HepG2 (cell line): ENCODE results near the gene B4GALT2. TPM values are rescaled to one million over a fixed set of nuclear protein-coding genes. Genes with fewer than 3 reads are reported as not detected.

ENCODE experiments used
- FOXA1 ChIP-seq, 2 experiments: fragments of 450-650 bp in 1 of 2; sonication (generic) in 1 of 2; formaldehyde crosslinking in 1 of 2; IDR thresholded peaks; 2 replicates each; pipeline versions ENCODE4 v1.4.0 to v1.6.1; 2016 to 2020; ENCODE audit warnings: missing genetic modification reagents in 1 of 2
- GABPA ChIP-seq, 2 experiments: IDR thresholded peaks; 2 replicates each; pipeline ENCODE4 v1.6.1; 2011 to 2016; ENCODE audit warnings: low read depth in 2 of 2, low read length in 1 of 2, missing biosample characterization in 1 of 2, missing genetic modification characterization in 1 of 2
- GLMP ChIP-seq: sonication (generic); formaldehyde crosslinking; IDR thresholded peaks from 2 replicates; pipeline ENCODE4 v1.9.0; 2021; ENCODE audit warnings: missing genetic modification reagents, mild to moderate bottlenecking, borderline replicate concordance
- HIVEP1 ChIP-seq: sonication (generic); formaldehyde crosslinking; IDR thresholded peaks from 2 replicates; pipeline ENCODE4 v1.4.0; 2020; ENCODE audit warnings: mild to moderate bottlenecking, missing genetic modification reagents
- KMT2A ChIP-seq: sonication (generic); formaldehyde crosslinking; IDR thresholded peaks from 2 replicates; pipeline ENCODE4 v1.4.0; 2020; ENCODE audit warnings: missing genetic modification reagents
- MED1 ChIP-seq: sonication (generic); formaldehyde crosslinking; IDR thresholded peaks from 2 replicates; pipeline ENCODE4 v1.4.0; 2020; ENCODE audit warnings: missing genetic modification reagents
- MXD1 ChIP-seq: sonication (generic); formaldehyde crosslinking; IDR thresholded peaks from 2 replicates; pipeline ENCODE4 v1.4.0; 2020; ENCODE audit warnings: mild to moderate bottlenecking, missing genetic modification reagents
- POGZ ChIP-seq: sonication (generic); formaldehyde crosslinking; IDR thresholded peaks from 2 replicates; pipeline ENCODE4 v1.4.0; 2020; ENCODE audit warnings: mild to moderate bottlenecking, missing genetic modification reagents
- RBAK ChIP-seq: sonication (generic); formaldehyde crosslinking; IDR thresholded peaks from 2 replicates; pipeline ENCODE4 v1.5.1; 2020; ENCODE audit warnings: mild to moderate bottlenecking, missing genetic modification reagents
- SCMH1 ChIP-seq: sonication (generic); formaldehyde crosslinking; IDR thresholded peaks from 2 replicates; pipeline ENCODE4 v1.9.0; 2021; ENCODE audit warnings: missing genetic modification reagents, mild to moderate bottlenecking, borderline replicate concordance
- SIN3B ChIP-seq: fragments of 150-350 bp; IDR thresholded peaks from 2 replicates; pipeline ENCODE4 v1.6.1; 2014; ENCODE audit warnings: low read length
- SOX6 ChIP-seq, 2 experiments: fragments of 450-650 bp in 1 of 2; sonication (generic) in 1 of 2; formaldehyde crosslinking in 1 of 2; IDR thresholded peaks; 2 replicates each; pipeline versions ENCODE4 v1.4.0 to v1.6.1; 2017 to 2020; ENCODE audit warnings: antibody characterized with exemption in 1 of 2, mild to moderate bottlenecking in 1 of 2, missing genetic modification reagents in 1 of 2
- SRF ChIP-seq: IDR thresholded peaks from 2 replicates; pipeline ENCODE4 v1.6.1; 2011; ENCODE audit warnings: mild to moderate bottlenecking, low read depth, low read length, moderate library complexity
- USF2 ChIP-seq, 2 experiments: sonication (generic) in 1 of 2; formaldehyde crosslinking in 1 of 2; IDR thresholded peaks; 2 replicates each; pipeline versions ENCODE4 v1.5.1 to v1.6.1; 2011 to 2020; ENCODE audit warnings: borderline replicate concordance in 1 of 2, low read depth in 1 of 2, low read length in 1 of 2, mild to moderate bottlenecking in 1 of 2, missing genetic modification reagents in 1 of 2, moderate library complexity in 1 of 2
- ZBTB38 ChIP-seq: sonication (generic); formaldehyde crosslinking; IDR thresholded peaks from 2 replicates; pipeline ENCODE4 v1.5.1; 2020; ENCODE audit warnings: mild to moderate bottlenecking, missing genetic modification reagents
- ZKSCAN5 ChIP-seq: sonication (generic); formaldehyde crosslinking; IDR thresholded peaks from 2 replicates; pipeline ENCODE4 v1.5.1; 2020; ENCODE audit warnings: mild to moderate bottlenecking, missing genetic modification reagents
- ZNF547 ChIP-seq: sonication (generic); formaldehyde crosslinking; IDR thresholded peaks from 2 replicates; pipeline ENCODE4 v1.5.1; 2020; ENCODE audit warnings: mild to moderate bottlenecking, missing genetic modification reagents
- ZNF569 ChIP-seq: sonication (generic); formaldehyde crosslinking; IDR thresholded peaks from 2 replicates; pipeline ENCODE4 v1.5.0; 2020; ENCODE audit warnings: mild to moderate bottlenecking, missing genetic modification reagents, moderate library complexity, borderline replicate concordance
- ZNF597 ChIP-seq: sonication (generic); formaldehyde crosslinking; IDR thresholded peaks from 2 replicates; pipeline ENCODE4 v1.5.0; 2020; ENCODE audit warnings: missing genetic modification reagents
- ZNF720 ChIP-seq: sonication (generic); formaldehyde crosslinking; IDR thresholded peaks from 2 replicates; pipeline ENCODE4 v1.4.0; 2020; ENCODE audit warnings: missing genetic modification reagents
- polyA plus RNA-seq, 8 experiments: library from polyadenylated mRNA; depleted of rRNA in 3 of 8; stranded (reverse) in 7 of 8; unstranded in 1 of 8; fragments of >200 nt; fragmentation: Illumina TruSeq in 4 of 8; extraction: Trizol in 4 of 8; gene quantifications; 2 replicates each; pipeline versions ENCODE4 v1.2.1 to v1.2.3, GENCODE V29; 2011 to 2016; ENCODE audit warnings: low read depth in 4 of 8, missing spikeins in 1 of 8, mixed read lengths in 1 of 8; ENCODE audit not compliant: insufficient read depth in 1 of 8
- total RNA-seq, 5 experiments: library from RNA; depleted of rRNA; stranded (reverse); fragments of >200 nt; fragmentation: Illumina TruSeq; extraction: Trizol; gene quantifications; 2 replicates each; pipeline ENCODE4 v1.2.3, GENCODE V29; 2016; ENCODE audit warnings: low read depth in 1 of 5

B4GALT2 gene
- total and polyA plus RNA-seq, 2 of the 13 experiments (the other 11 are each of a cell fraction or from before 2014, with no cell fraction given), result 41.9 to 78.0 TPM

GRCh38 chr1:43946236-43947060 is 32.6 kb upstream of the B4GALT2 start, which contains the start of gene IPO13 (continued):
- TF ChIP-seq ZNF597 (CRISPR knock-in tag) (no peak), SRF (no peak), SIN3B (no peak), ZNF569 (CRISPR knock-in tag) (0 out of 2 replicates have a peak, but pooled peaks have one; percentile 62), FOXA1 (IDR thresholded peaks at IDR 0.05) (no peak), FOXA1 (CRISPR knock-in tag; IDR thresholded peaks at IDR 0.05) (no peak), SCMH1 (CRISPR knock-in tag) (no peak), MED1 (peak; percentile 74), USF2 (IDR thresholded peaks at IDR 0.05; ENCODE audit: low read depth, low read length) (peak; percentile 74), USF2 (CRISPR knock-in tag; IDR thresholded peaks at IDR 0.05; ENCODE audit: borderline replicate concordance) (peak; percentile 92; the same call in 1 of the 2 replicates), KMT2A (CRISPR knock-in tag) (peak; percentile 84; the same call in 1 of the 2 replicates), GABPA (IDR thresholded peaks at IDR 0.05; ENCODE audit: low read depth, low read length) (peak; percentile 55), GABPA (CRISPR knock-in tag; IDR thresholded peaks at IDR 0.05; ENCODE audit: low read depth) (peak; percentile 76), MXD1 (CRISPR knock-in tag) (peak; percentile 93; the same call in 1 of the 2 replicates), POGZ (peak; percentile 82), RBAK (CRISPR knock-in tag) (no peak), ZBTB38 (CRISPR knock-in tag) (peak; percentile 68; the same call in 1 of the 2 replicates), SOX6 (IDR thresholded peaks at IDR 0.05) (no peak), SOX6 (CRISPR knock-in tag; IDR thresholded peaks at IDR 0.05) (peak; percentile 84), ZKSCAN5 (CRISPR knock-in tag) (no peak), ZNF547 (CRISPR knock-in tag) (peak; percentile 86), GLMP (CRISPR knock-in tag) (no peak), HIVEP1 (CRISPR knock-in tag) (peak; percentile 85), ZNF720 (CRISPR knock-in tag) (no peak)
